ENCODE measurements around the gene GSDMA. TPM values are rescaled to one million over a fixed set of nuclear protein-coding genes. Genes with fewer than 3 reads are reported as not detected.

Gene GSDMA
- polyA plus RNA-seq, 5 donors: 0.47 to 1.1 (median 0.75) TPM

- DNase-seq: no peak
Observed at GRCh38 chr17:39955726-39956225, 7.0 kb upstream of the GSDMA start.

- DNase-seq: no peak
Observed at GRCh38 chr17:39960524-39961041, 2.2 kb upstream of the GSDMA start.

GRCh38 chr17:39963829-39964228 is 1.0 kb downstream of the GSDMA start:
- no peak for DNase-seq

GRCh38 chr17:39965017-39965699 is 2.4 kb downstream of the GSDMA start:
- DNase-seq: no peak

- DNase-seq: no peak
Observed at GRCh38 chr17:39966771-39967170, 4.0 kb downstream of the GSDMA start.

- DNase-seq: no peak
Observed at GRCh38 chr17:39968761-39969160, 6.0 kb downstream of the GSDMA start.

GRCh38 chr17:39969375-39969774 is 6.6 kb downstream of the GSDMA start:
- no peak for DNase-seq

GRCh38 chr17:39970157-39970692 is 7.4 kb downstream of the GSDMA start:
- DNase-seq: no peak

- no peak for DNase-seq
Observed at GRCh38 chr17:39971076-39971603, 8.3 kb downstream of the GSDMA start.

GRCh38 chr17:39972271-39972670 is 9.5 kb downstream of the GSDMA start:
- no peak for DNase-seq

- DNase-seq: no peak
Observed at GRCh38 chr17:39973496-39973895, 10.7 kb downstream of the GSDMA start.

GRCh38 chr17:39974433-39974832 is 11.6 kb downstream of the GSDMA start:
- no peak for DNase-seq

- no peak for DNase-seq
Observed at GRCh38 chr17:39975801-39976200, 13.0 kb downstream of the GSDMA start.

GRCh38 chr17:39979016-39979670 is 16.3 kb downstream of the GSDMA start:
- no peak for DNase-seq

- DNase-seq: no peak
Observed at GRCh38 chr17:39979893-39980350, 17.1 kb downstream of the GSDMA start.

GRCh38 chr17:39980351-39981206 is 17.8 kb downstream of the GSDMA start, which contains the start of gene PSMD3:
Gene PSMD3, plus strand, starts transcription at chr17:39980807. Its CDS starts 164 bp downstream, at chr17:39980971.
- DNase-seq: peak; percentile 99 to 100

- DNase-seq: no peak
Observed at GRCh38 chr17:39981207-39981741, 18.5 kb downstream of the GSDMA start.

- no peak for DNase-seq
Observed at GRCh38 chr17:39981766-39982375, 19.1 kb downstream of the GSDMA start.

GRCh38 chr17:39988206-39988810 is 25.5 kb downstream of the GSDMA start:
- DNase-seq: no peak

- no peak for DNase-seq
Observed at GRCh38 chr17:39994448-39994847, 31.6 kb downstream of the GSDMA start.

All from right lung (tissue), 5 donors.